ENCODE data around the gene LMNTD1. TPM values are rescaled to one million over a fixed set of nuclear protein-coding genes. Genes with fewer than 3 reads are reported as not detected.

Gene LMNTD1
- total RNA-seq, 1 experiment from 2014 or later, result not detected

DNA sequence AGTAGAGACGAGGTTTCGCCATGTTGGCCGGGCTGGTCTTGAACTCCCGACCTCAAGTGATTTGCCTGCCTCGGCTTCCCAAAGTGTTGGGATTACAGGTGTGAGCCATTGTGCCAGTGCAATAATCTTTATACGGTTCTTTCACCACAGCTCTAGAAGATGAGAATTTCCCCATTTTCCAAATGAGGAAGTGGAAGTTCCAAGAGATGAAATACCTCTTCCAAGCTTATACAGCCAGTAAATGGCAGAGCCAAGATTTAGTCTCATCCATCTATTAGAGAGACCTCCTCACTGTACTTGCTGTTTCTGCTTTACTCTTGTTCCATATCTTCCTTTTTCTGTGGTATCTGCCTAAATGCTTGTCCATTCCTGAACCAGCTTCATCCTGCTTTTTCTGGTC is 3.1 kb upstream of the LMNTD1 start:
- Mint-ChIP-seq H3K9me3 (ENCODE audit: low read depth, unreplicated experiment) (peaks cover 3% of the 10 kb centered on the region), H3K4me3 (ENCODE audit: low read depth, unreplicated experiment) (no peak overlapping the region), H3K36me3 (ENCODE audit: insufficient read depth, unreplicated experiment) (no peaks in the 10 kb centered on the region), H3K4me1 (ENCODE audit: low read depth, unreplicated experiment) (no peaks in the 10 kb centered on the region), H3K27ac (ENCODE audit: unreplicated experiment) (no peak overlapping the region), H3K27me3 (ENCODE audit: unreplicated experiment) (no peaks in the 10 kb centered on the region)
- BruUV-seq (replicated peaks), result no TSS peak
- no peak for DNase-seq
- CTCF ChIA-PET, result no interaction called here
- TF ChIP-seq, protein P1, sequence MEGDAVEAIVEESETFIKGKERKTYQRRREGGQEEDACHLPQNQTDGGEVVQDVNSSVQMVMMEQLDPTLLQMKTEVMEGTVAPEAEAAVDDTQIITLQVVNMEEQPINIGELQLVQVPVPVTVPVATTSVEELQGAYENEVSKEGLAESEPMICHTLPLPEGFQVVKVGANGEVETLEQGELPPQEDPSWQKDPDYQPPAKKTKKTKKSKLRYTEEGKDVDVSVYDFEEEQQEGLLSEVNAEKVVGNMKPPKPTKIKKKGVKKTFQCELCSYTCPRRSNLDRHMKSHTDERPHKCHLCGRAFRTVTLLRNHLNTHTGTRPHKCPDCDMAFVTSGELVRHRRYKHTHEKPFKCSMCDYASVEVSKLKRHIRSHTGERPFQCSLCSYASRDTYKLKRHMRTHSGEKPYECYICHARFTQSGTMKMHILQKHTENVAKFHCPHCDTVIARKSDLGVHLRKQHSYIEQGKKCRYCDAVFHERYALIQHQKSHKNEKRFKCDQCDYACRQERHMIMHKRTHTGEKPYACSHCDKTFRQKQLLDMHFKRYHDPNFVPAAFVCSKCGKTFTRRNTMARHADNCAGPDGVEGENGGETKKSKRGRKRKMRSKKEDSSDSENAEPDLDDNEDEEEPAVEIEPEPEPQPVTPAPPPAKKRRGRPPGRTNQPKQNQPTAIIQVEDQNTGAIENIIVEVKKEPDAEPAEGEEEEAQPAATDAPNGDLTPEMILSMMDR (IDR thresholded peaks at IDR 0.05; ENCODE audit: unreplicated experiment), result no peak
- intact Hi-C loops (cut with micrococcal nuclease; ENCODE audit: unreplicated experiment), result loop anchor here (5.0 kb wide), 1 partner anchor 119 kb away; no protein-coding TSS in a partner anchor

GRCh38 chr12:25552681-25553080 is 402 bp downstream of the LMNTD1 start:
- Mint-ChIP-seq H3K36me3 (ENCODE audit: insufficient read depth, unreplicated experiment) (no peaks in the 10 kb centered on the region), H3K27me3 (ENCODE audit: unreplicated experiment) (no peaks in the 10 kb centered on the region), H3K9me3 (ENCODE audit: low read depth, unreplicated experiment) (no peaks in the 10 kb centered on the region), H3K4me3 (ENCODE audit: low read depth, unreplicated experiment) (no peak overlapping the region), H3K4me1 (ENCODE audit: low read depth, unreplicated experiment) (no peaks in the 10 kb centered on the region), H3K27ac (ENCODE audit: unreplicated experiment) (no peak overlapping the region)
- CTCF ChIA-PET, result no interaction called here
- intact Hi-C loops (cut with micrococcal nuclease; ENCODE audit: unreplicated experiment), result no loop called here
- no peak for DNase-seq
- BruUV-seq (replicated peaks), result no TSS peak
- TF ChIP-seq, protein P1 (IDR thresholded peaks at IDR 0.05; ENCODE audit: unreplicated experiment), result no peak

GRCh38 chr12:25550186-25550585 is 2.9 kb downstream of the LMNTD1 start:
- Mint-ChIP-seq H3K4me1 (ENCODE audit: low read depth, unreplicated experiment) (no peaks in the 10 kb centered on the region), H3K4me3 (ENCODE audit: low read depth, unreplicated experiment) (no peak overlapping the region), H3K36me3 (ENCODE audit: insufficient read depth, unreplicated experiment) (no peaks in the 10 kb centered on the region), H3K27ac (ENCODE audit: unreplicated experiment) (no peak overlapping the region), H3K27me3 (ENCODE audit: unreplicated experiment) (peaks cover 8% of the 10 kb centered on the region), H3K9me3 (ENCODE audit: low read depth, unreplicated experiment) (no peaks in the 10 kb centered on the region)
- CTCF ChIA-PET, result no interaction called here
- no peak for DNase-seq
- TF ChIP-seq, protein P1 (IDR thresholded peaks at IDR 0.05; ENCODE audit: unreplicated experiment), result no peak
- BruUV-seq (replicated peaks), result no TSS peak
- intact Hi-C loops (cut with micrococcal nuclease; ENCODE audit: unreplicated experiment), result no loop called here

GRCh38 chr12:25549120-25549519 is 4.0 kb downstream of the LMNTD1 start:
- CTCF ChIA-PET, result no interaction called here
- no peaks in the 10 kb centered on the region for H3K4me1 Mint-ChIP-seq (ENCODE audit: low read depth, unreplicated experiment)
- no peaks in the 10 kb centered on the region for H3K36me3 Mint-ChIP-seq (ENCODE audit: insufficient read depth, unreplicated experiment)
- no peaks in the 10 kb centered on the region for H3K9me3 Mint-ChIP-seq (ENCODE audit: low read depth, unreplicated experiment)
- H3K27me3 Mint-ChIP-seq (ENCODE audit: unreplicated experiment), result peaks cover 12% of the 10 kb centered on the region
- intact Hi-C loops (cut with micrococcal nuclease; ENCODE audit: unreplicated experiment), result no loop called here
- no TSS peak for BruUV-seq (replicated peaks)
- DNase-seq, result no peak
- H3K27ac Mint-ChIP-seq (ENCODE audit: unreplicated experiment), result no peak overlapping the region
- H3K4me3 Mint-ChIP-seq (ENCODE audit: low read depth, unreplicated experiment), result no peak overlapping the region
- TF ChIP-seq, protein P1 (IDR thresholded peaks at IDR 0.05; ENCODE audit: unreplicated experiment), result no peak
